ENCODE measurements around the gene THBS4.
"Not testable (repeated sequence)": the region's sequence is repeated elsewhere in the genome, so short reads cannot be mapped to it uniquely, and the experiment has no call there.

THBS4 gene

GRCh38 chr5:80109646-80110478 is 74.7 kb downstream of the THBS4 start:
- no peak for TF ChIP-seq CTCF (IDR thresholded peaks at IDR 0.05; ENCODE audit: insufficient read depth, low read depth, low read length, missing control alignments)
- peak; percentile 63 for DNase-seq (ENCODE audit: low read depth)
- peak overlapping the region; percentile 32 for H3K4me3 ChIP-seq (ENCODE audit: low read depth, low read length)

GRCh38 chr5:80111376-80111990 is 76.3 kb downstream of the THBS4 start:
- not testable (repeated sequence) for H3K4me3 ChIP-seq (ENCODE audit: low read depth, low read length); DNase-seq (ENCODE audit: low read depth)

- no peak for DNase-seq (ENCODE audit: low read depth)
- no peak for TF ChIP-seq CTCF (IDR thresholded peaks at IDR 0.05; ENCODE audit: insufficient read depth, low read depth, low read length, missing control alignments)
- H3K4me3 ChIP-seq (ENCODE audit: low read depth, low read length): no peak overlapping the region
Measured at GRCh38 chr5:80114860-80115259, 79.7 kb downstream of the THBS4 start.

- no peak for TF ChIP-seq CTCF (IDR thresholded peaks at IDR 0.05; ENCODE audit: insufficient read depth, low read depth, low read length, missing control alignments)
- no peak for DNase-seq (ENCODE audit: low read depth)
- H3K4me3 ChIP-seq (ENCODE audit: low read depth, low read length): no peak overlapping the region
Measured at GRCh38 chr5:80116000-80116399, 80.9 kb downstream of the THBS4 start.

GRCh38 chr5:80116465-80116864 is 81.3 kb downstream of the THBS4 start:
- no peak overlapping the region for H3K4me3 ChIP-seq (ENCODE audit: low read depth, low read length)
- TF ChIP-seq CTCF (IDR thresholded peaks at IDR 0.05; ENCODE audit: insufficient read depth, low read depth, low read length, missing control alignments): no peak
- no peak for DNase-seq (ENCODE audit: low read depth)

GRCh38 chr5:80117446-80117845 is 82.3 kb downstream of the THBS4 start:
- no peak for TF ChIP-seq CTCF (IDR thresholded peaks at IDR 0.05; ENCODE audit: insufficient read depth, low read depth, low read length, missing control alignments)
- H3K4me3 ChIP-seq (ENCODE audit: low read depth, low read length): no peak overlapping the region
- DNase-seq (ENCODE audit: low read depth): no peak

GRCh38 chr5:80119372-80119771 is 84.2 kb downstream of the THBS4 start:
- no peak for DNase-seq (ENCODE audit: low read depth)
- no peak overlapping the region for H3K4me3 ChIP-seq (ENCODE audit: low read depth, low read length)
- TF ChIP-seq CTCF (IDR thresholded peaks at IDR 0.05; ENCODE audit: insufficient read depth, low read depth, low read length, missing control alignments): no peak

Measured in GM12865 (cell line).